Testis (tissue), 2 donors: Measurements from ENCODE around the gene CMTM4.

Experiments used
- POLR2A ChIP-seq: fragments of 450-650 bp; IDR thresholded peaks from one replicate; pipeline ENCODE4 v1.6.1; 2017; ENCODE audit warnings: antibody characterized with exemption, mild to moderate bottlenecking, moderate library complexity
- TF ChIP-seq, protein P1 (sequence below), 3 experiments: fragments of 450-650 bp in 2 of 3; fragments of 200-600 bp in 1 of 3; sonication (generic) in 1 of 3; IDR thresholded peaks; one replicate each; pipeline ENCODE4 v1.5.1; 2016 to 2019; ENCODE audit warnings: antibody characterized with exemption in 3 of 3, mild to moderate bottlenecking in 2 of 3, moderate library complexity in 1 of 3

- TF ChIP-seq, protein P1, sequence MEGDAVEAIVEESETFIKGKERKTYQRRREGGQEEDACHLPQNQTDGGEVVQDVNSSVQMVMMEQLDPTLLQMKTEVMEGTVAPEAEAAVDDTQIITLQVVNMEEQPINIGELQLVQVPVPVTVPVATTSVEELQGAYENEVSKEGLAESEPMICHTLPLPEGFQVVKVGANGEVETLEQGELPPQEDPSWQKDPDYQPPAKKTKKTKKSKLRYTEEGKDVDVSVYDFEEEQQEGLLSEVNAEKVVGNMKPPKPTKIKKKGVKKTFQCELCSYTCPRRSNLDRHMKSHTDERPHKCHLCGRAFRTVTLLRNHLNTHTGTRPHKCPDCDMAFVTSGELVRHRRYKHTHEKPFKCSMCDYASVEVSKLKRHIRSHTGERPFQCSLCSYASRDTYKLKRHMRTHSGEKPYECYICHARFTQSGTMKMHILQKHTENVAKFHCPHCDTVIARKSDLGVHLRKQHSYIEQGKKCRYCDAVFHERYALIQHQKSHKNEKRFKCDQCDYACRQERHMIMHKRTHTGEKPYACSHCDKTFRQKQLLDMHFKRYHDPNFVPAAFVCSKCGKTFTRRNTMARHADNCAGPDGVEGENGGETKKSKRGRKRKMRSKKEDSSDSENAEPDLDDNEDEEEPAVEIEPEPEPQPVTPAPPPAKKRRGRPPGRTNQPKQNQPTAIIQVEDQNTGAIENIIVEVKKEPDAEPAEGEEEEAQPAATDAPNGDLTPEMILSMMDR (IDR thresholded peaks at IDR 0.05), result no peak
- no peak for TF ChIP-seq POLR2A
Measured at GRCh38 chr16:66603537-66604375, 92.8 kb downstream of the CMTM4 start.
